ENCODE data around the gene AGAP6.
"Not testable (repeated sequence)": the region's sequence is repeated elsewhere in the genome, so short reads cannot be mapped to it uniquely, and the experiment has no call there.

GRCh38 chr10:50035337-50035736 lies 47.1 kb downstream of the AGAP6 start:
- not testable (repeated sequence) for TF ChIP-seq CTCF, POLR2A (IDR thresholded peaks at IDR 0.05)
